H1 (cell line): ENCODE results near the gene FAAH2. TPM values are rescaled to one million over a fixed set of nuclear protein-coding genes. Genes with fewer than 3 reads are reported as not detected.

ENCODE experiments used
- CHD2 ChIP-seq: IDR thresholded peaks from 2 replicates; pipeline ENCODE4 v1.6.1; 2012; ENCODE audit warnings: low read length, improper control_type of control experiment
- EGR1 ChIP-seq: IDR thresholded peaks from 2 replicates; pipeline ENCODE4 v1.6.1; 2011; ENCODE audit warnings: low read depth, low read length, borderline replicate concordance
- GTF2F1 ChIP-seq: IDR thresholded peaks from 2 replicates; pipeline ENCODE4 v1.6.1; 2012; ENCODE audit warnings: low read depth, low read length, improper control_type of control experiment, borderline replicate concordance
- HDAC6 ChIP-seq: IDR thresholded peaks from one replicate; pipeline ENCODE4 v1.7.1; 2012; ENCODE audit warnings: low read depth, mild to moderate bottlenecking, inconsistent platforms, low read length, moderate library complexity
- NRF1 ChIP-seq: IDR thresholded peaks from 2 replicates; pipeline ENCODE4 v1.6.1; 2011; ENCODE audit warnings: mild to moderate bottlenecking, low read depth, low read length, improper control_type of control experiment
- POLR2AphosphoS5 ChIP-seq: IDR thresholded peaks from 2 replicates; pipeline ENCODE4 v1.6.1; 2011; ENCODE audit warnings: low read depth, low read length
- polyA plus RNA-seq, 7 experiments: library from polyadenylated mRNA; depleted of rRNA in 3 of 7; stranded (reverse) in 5 of 7; unstranded in 2 of 7; fragments of >200 nt in 5 of 7; fragments of 200-250 nt in 2 of 7; gene quantifications; 1 replicate in 5 of 7; 2 replicates in 1 of 7; 4 replicates in 1 of 7; pipeline versions ENCODE4 v1.2.1 to v1.2.3, GENCODE V29; 2011 to 2013; ENCODE audit warnings: missing spikeins in 2 of 7, mixed read lengths in 2 of 7
- total RNA-seq: library from RNA; stranded (reverse); fragmentation: NEBNext Ultra II Directional; extraction: Animal tissue kit (Norgen Biotek cat#: 25700); gene quantifications from 2 replicates; pipeline ENCODE4 v1.2.1, GENCODE V29; 2021

FAAH2 gene
- total and polyA plus RNA-seq, 2 of the 8 experiments (the other 6 are each of a cell fraction or from before 2014, with no cell fraction given) = 3.6 to 4.4 TPM

DNA sequence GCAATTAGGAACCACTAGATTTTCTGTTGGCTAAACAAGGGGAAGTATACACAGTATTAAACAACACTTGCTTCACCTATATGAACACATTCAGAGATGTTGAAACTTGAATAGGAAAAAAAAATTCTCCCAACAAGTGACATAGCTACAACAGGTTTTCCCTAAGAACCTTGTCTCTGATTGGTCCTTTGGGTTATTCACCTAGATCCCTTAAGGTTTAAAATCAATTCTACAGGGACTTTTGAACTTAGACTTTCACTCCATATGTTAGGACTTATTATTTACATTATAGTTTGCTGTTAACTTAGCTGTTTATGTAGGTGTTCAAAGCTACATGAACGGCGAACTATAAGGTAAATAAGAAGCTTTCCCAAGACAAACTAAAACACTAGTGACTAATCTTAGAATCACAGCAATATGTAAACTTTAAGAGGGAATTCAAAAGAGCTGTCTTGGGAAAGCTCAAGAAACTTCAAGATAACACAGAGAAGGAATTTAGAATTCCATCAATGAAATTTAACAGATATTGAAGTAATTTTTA, 233.1 kb downstream of the FAAH2 start (continued):
- TF ChIP-seq GTF2F1 = no peak
- TF ChIP-seq HDAC6 = no peak
- no peak for TF ChIP-seq NRF1
- TF ChIP-seq POLR2AphosphoS5 = no peak
- TF ChIP-seq CHD2 = no peak
- TF ChIP-seq EGR1 = no peak
- TF ChIP-seq, all 59 proteins: peak for 0
